ENCODE data around the gene WRNIP1. TPM values are rescaled to one million over a fixed set of nuclear protein-coding genes. Genes with fewer than 3 reads are reported as not detected.

Gene WRNIP1
- total and polyA plus RNA-seq, 10 of the 15 experiments (the other 5 are each of a cell fraction or from before 2014, with no cell fraction given), result 9.3 to 30.5 (median 24.3) TPM

GRCh38 chr6:2818593-2818992 lies 53.4 kb downstream of the WRNIP1 start:
- intact Hi-C loops (cut with micrococcal nuclease; ENCODE audit: unreplicated experiment) (no loop called here), in situ Hi-C loops (cut with MboI) (no loop called here)
- ChIA-PET POLR2A (interaction anchor here (0.5 kb wide), 1 partner anchor 211 kb away, joined by 4 read pairs; no protein-coding TSS in a partner anchor), SMC1A (ENCODE audit: uncharacterized antibody, unreplicated experiment) (interaction anchor here (0.8 to 1.9 kb wide), 5 partner anchors 10 to 168 kb away, joined by 3 to 5 read pairs (median 3); no protein-coding TSS in a partner anchor), CTCF (no interaction called here), RAD21 (ENCODE audit: unreplicated experiment) (no interaction called here)
- no peak for TF ChIP-seq ZNF24 (IDR thresholded peaks at IDR 0.05)
- TF ChIP-seq KAT2A (conservative IDR thresholded peaks at IDR 0.05; ENCODE audit: control insufficient read depth, low read depth, low read length), result no peak
- no peak for TF ChIP-seq RB1 (IDR thresholded peaks at IDR 0.05; ENCODE audit: borderline replicate concordance)
- TF ChIP-seq HDAC6 (IDR thresholded peaks at IDR 0.05; ENCODE audit: unreplicated experiment), result no peak
- TF ChIP-seq TBL1XR1 (IDR thresholded peaks at IDR 0.05; ENCODE audit: low read depth, low read length), result no peak
- TF ChIP-seq KDM1A (IDR thresholded peaks at IDR 0.05; ENCODE audit: borderline replicate concordance), result no peak
- no peak for TF ChIP-seq JUND (IDR thresholded peaks at IDR 0.05; ENCODE audit: low read depth, low read length)
- no peak for TF ChIP-seq STAT3 (IDR thresholded peaks at IDR 0.05; ENCODE audit: low read depth, low read length)
- no peak for TF ChIP-seq SMAD1 (IDR thresholded peaks at IDR 0.05; ENCODE audit: low read depth, partially characterized antibody)
- no peak for TF ChIP-seq CBX3 (IDR thresholded peaks at IDR 0.05; ENCODE audit: borderline replicate concordance, low read depth)
- TF ChIP-seq ZNF274 (IDR thresholded peaks at IDR 0.05; ENCODE audit: insufficient read depth, insufficient read length), result no peak
- no peak for TF ChIP-seq NR2C2 (IDR thresholded peaks at IDR 0.05; ENCODE audit: borderline replicate concordance, control insufficient read depth, insufficient read length, low read depth)
- no peak for TF ChIP-seq RELB (IDR thresholded peaks at IDR 0.05; ENCODE audit: low read depth)
- TF ChIP-seq BMI1 (IDR thresholded peaks at IDR 0.05; ENCODE audit: borderline replicate concordance), result no peak
- TF ChIP-seq ZZZ3 (IDR thresholded peaks at IDR 0.05; ENCODE audit: control insufficient read depth, insufficient read length, low read depth), result no peak
- TF ChIP-seq NFXL1 (IDR thresholded peaks at IDR 0.05; ENCODE audit: borderline replicate concordance), result no peak
- no peak for TF ChIP-seq NR2C1 (IDR thresholded peaks at IDR 0.05)
- no peak for TF ChIP-seq CEBPB (IDR thresholded peaks at IDR 0.05; ENCODE audit: borderline replicate concordance in 1 of 2, low read depth in 2 of 2, low read length in 2 of 2)
- no peak for TF ChIP-seq CHD2 (IDR thresholded peaks at IDR 0.05; ENCODE audit: borderline replicate concordance, low read depth, low read length)
- no peak for TF ChIP-seq MYC (IDR thresholded peaks at IDR 0.05; ENCODE audit: insufficient read depth, insufficient read length, insufficient replicate concordance, low read length, severe bottlenecking)
- peaks cover 1 to 8% of the 10 kb centered on the region in 2 experiments; a peak in 2 of 4 replicates for H3K27me3 ChIP-seq (replicated peaks in 1 of 2; ENCODE audit: control insufficient read depth in 2 of 2, insufficient read depth in 2 of 2, low read length in 1 of 2)
- no peak overlapping the region for H3K4me3 ChIP-seq
- no peak for DNase-seq (ENCODE audit: low read depth, low spot score)
- peaks cover 6% of the 10 kb centered on the region for H3K9me3 ChIP-seq (replicated peaks; ENCODE audit: control insufficient read depth, insufficient read depth, low read length)
- no peak for FAIRE-seq
- ATAC-seq, result no peak
- no peaks in the 10 kb centered on the region for H4K20me1 ChIP-seq (ENCODE audit: control insufficient read depth, insufficient read depth)
- BruUV-seq (replicated peaks), result no TSS peak
- no peaks in the 10 kb centered on the region for H3K36me3 ChIP-seq (ENCODE audit: control insufficient read depth in 2 of 2, insufficient read depth in 2 of 2, low read length in 1 of 2)
- H3K79me2 ChIP-seq (ENCODE audit: control insufficient read depth, insufficient read depth, low read length), result no peaks in the 10 kb centered on the region
- no peak overlapping the region for H3K4me2 ChIP-seq (ENCODE audit: control insufficient read depth, insufficient read depth)
- 23% methylated on average over 3 of the region's 3 CpGs for WGBS (ENCODE audit: insufficient coverage, insufficient replicate concordance, low lambda C conversion rate, missing lambda C conversion rate)
- H2AFZ ChIP-seq (ENCODE audit: control insufficient read depth, low read depth, low read length), result no peak overlapping the region
- no peak overlapping the region for H3K9ac ChIP-seq (ENCODE audit: control insufficient read depth, insufficient read depth, low read length)
- H3K4me1 ChIP-seq (ENCODE audit: control insufficient read depth, insufficient read depth, low read length), result no peaks in the 10 kb centered on the region
- H3K27ac ChIP-seq (ENCODE audit: control insufficient read depth, insufficient read depth), result no peak overlapping the region

Data from GM12878 (cell line).